Fibroblast of villous mesenchyme (primary cell): ENCODE results near the gene FSD1. TPM values are rescaled to one million over a fixed set of nuclear protein-coding genes. Genes with fewer than 3 reads are reported as not detected.
A peak's percentile ranks its signal among the peaks of the same experiment; 100 is the strongest.
"Not testable (repeated sequence)": the region's sequence is repeated elsewhere in the genome, so short reads cannot be mapped to it uniquely, and the experiment has no call there.

Experiments
- DNase-seq: peaks from one replicate; pipeline ENCODE4 v3.0.0-alpha.2; 2010; ENCODE audit warnings: low read depth
- H3K4me3 ChIP-seq: 2 replicates; pipeline ENCODE4 v1.5.1; 2011; ENCODE audit warnings: low read depth, mild to moderate bottlenecking, low read length
- total RNA-seq: library from RNA; depleted of rRNA; stranded (reverse); fragments of >200 nt; gene quantifications from 2 replicates; pipeline ENCODE4 v1.2.3, GENCODE V29; 2012
- TF ChIP-seq, protein P1 (sequence below): IDR thresholded peaks from 2 replicates; pipeline ENCODE4 v1.5.1; 2012; ENCODE audit warnings: low read depth, mild to moderate bottlenecking, low read length; ENCODE audit not compliant: insufficient read depth

FSD1 gene
- total RNA-seq, 1 donor = 8.6 TPM

DNA sequence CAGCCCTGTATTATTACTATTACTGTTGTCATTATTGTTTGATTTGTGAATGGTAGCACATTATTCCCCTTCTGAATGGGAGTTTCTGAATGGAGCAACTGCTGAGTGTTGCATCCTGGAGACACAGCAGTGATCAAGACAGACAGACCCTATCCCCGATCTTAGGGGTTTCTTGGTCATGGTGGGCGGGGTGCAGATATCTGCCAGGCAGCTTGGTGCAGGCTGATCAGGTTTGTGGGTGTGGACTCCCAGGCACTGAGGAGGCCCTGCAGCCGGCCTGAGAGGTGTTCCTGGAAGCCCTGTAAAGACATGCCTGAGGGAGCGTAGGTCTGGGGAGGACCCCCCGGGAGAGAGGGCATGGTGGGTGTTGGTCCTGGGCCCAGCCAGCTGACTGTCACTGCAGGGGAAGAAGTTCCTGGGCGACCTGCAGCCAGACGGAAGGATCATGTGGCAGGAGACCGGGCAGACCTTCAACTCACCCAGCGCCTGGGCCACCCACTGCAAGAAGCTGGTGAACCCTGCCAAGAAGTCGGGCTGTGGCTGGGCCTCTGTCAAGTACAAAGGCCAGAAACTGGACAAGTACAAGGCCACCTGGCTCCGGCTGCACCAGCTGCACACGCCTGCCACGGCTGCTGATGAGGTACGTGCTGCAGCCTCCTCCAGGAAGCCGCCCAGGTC lies 41.1 kb downstream of the FSD1 start:
- no peak for DNase-seq
- TF ChIP-seq, protein P1, sequence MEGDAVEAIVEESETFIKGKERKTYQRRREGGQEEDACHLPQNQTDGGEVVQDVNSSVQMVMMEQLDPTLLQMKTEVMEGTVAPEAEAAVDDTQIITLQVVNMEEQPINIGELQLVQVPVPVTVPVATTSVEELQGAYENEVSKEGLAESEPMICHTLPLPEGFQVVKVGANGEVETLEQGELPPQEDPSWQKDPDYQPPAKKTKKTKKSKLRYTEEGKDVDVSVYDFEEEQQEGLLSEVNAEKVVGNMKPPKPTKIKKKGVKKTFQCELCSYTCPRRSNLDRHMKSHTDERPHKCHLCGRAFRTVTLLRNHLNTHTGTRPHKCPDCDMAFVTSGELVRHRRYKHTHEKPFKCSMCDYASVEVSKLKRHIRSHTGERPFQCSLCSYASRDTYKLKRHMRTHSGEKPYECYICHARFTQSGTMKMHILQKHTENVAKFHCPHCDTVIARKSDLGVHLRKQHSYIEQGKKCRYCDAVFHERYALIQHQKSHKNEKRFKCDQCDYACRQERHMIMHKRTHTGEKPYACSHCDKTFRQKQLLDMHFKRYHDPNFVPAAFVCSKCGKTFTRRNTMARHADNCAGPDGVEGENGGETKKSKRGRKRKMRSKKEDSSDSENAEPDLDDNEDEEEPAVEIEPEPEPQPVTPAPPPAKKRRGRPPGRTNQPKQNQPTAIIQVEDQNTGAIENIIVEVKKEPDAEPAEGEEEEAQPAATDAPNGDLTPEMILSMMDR = no peak
- H3K4me3 ChIP-seq = no peak overlapping the region

- TF ChIP-seq, protein P1 = no peak
- DNase-seq = no peak
- H3K4me3 ChIP-seq = no peak overlapping the region
These were observed 41.6 kb downstream of the FSD1 start for GRCh38 chr19:4346020-4346383.

DNA sequence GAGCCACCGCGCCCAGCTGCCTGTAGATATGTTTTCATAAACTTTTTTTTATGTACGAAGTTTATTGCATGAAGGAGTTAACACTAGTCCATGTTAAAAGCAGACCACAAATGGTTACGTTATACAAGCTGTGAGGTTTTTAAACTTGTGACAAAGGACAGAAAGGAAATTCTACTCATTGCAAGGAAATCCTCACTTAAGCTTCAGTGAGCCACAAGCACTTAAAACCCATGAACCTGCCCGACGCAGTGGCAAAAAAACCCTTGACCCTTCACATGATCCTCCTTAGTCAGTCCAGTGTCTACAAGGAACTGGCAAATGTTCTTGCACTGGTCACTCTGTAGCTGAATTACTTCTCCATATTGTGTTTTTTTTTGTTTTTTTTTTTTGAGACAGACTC lies 43.1 kb downstream of the FSD1 start:
- no peak overlapping the region for H3K4me3 ChIP-seq
- TF ChIP-seq, protein P1 = no peak
- peak; percentile 81 for DNase-seq

DNA sequence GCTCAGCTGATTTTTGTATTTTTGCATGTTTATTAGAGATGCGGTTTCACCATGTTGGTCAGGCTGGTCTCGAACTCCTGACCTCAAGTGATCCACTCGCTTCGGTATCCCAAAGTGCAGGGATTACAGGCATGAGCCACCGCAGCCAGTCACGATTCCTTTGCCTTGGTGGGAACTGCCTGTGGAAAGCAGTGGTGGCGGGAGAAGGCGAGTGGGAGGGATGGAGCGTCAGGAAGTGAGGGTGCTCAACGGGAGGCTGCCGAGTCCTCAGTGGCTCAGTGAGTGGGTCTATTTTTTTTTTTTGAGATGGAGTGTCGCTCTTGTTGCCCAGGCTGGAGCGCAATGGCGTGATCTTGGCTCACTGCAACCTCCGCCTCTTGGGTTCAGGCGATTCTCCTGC lies 44.8 kb downstream of the FSD1 start:
- DNase-seq, H3K4me3 ChIP-seq: not testable (repeated sequence)

DNA sequence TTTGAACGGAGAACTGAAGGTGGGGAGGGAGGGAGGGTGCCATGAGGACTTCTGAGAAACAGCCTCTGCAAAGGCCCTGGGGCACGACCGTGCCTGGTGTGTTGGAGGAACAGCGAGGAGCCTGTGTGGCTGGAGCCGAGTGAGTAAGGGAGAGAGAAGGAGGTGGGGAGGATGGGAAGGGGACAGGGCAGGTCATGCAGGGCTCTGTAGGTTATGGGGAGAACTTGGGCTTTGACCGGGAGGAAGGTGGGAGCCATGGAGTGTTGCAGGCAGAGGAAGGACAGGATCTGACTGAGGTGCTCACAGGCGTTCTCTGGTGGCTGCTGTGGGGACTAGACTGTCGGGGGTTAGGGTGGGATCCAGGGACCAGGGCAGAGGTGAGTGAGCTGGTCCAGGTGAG lies 45.7 kb downstream of the FSD1 start:
- TF ChIP-seq, protein P1 = no peak
- H3K4me3 ChIP-seq = no peak overlapping the region
- DNase-seq = no peak

GRCh38 chr19:4350726-4351125 lies 46.3 kb downstream of the FSD1 start:
- DNase-seq = no peak
- TF ChIP-seq, protein P1 = no peak
- H3K4me3 ChIP-seq = no peak overlapping the region

GRCh38 chr19:4352701-4353121 lies 48.3 kb downstream of the FSD1 start:
- DNase-seq = peak; percentile 73
- TF ChIP-seq, protein P1 = peak; percentile 91
- H3K4me3 ChIP-seq = no peak overlapping the region
